Measurements from ENCODE around the gene SMG7. TPM values are rescaled to one million over a fixed set of nuclear protein-coding genes. Genes with fewer than 3 reads are reported as not detected.

SMG7 gene
- total RNA-seq, 4 donors from 2014 or later: 40.4 to 56.6 (median 51.1) TPM

- DNase-seq (ENCODE audit: low spot score in 2 of 2): no peak
- no peaks in the 10 kb centered on the region for H3K36me3 ChIP-seq
- H3K4me1 ChIP-seq: peaks cover 0 to 27% (median 3%) of the 10 kb centered on the region in 4 donors
- WGBS, 2 donors: 95 to 96% methylated on average over 11 of the region's 11 CpGs
- H3K9me3 ChIP-seq: no peaks in the 10 kb centered on the region
- no peaks in the 10 kb centered on the region for H3K27me3 ChIP-seq
- H3K27ac ChIP-seq: no peak overlapping the region
- TF ChIP-seq CTCF (IDR thresholded peaks at IDR 0.05) (no peak), EP300 (IDR thresholded peaks at IDR 0.05) (no peak), POLR2A (IDR thresholded peaks at IDR 0.05) (no peak)
- no peak overlapping the region for H3K4me3 ChIP-seq
These were observed 23.1 kb downstream of the SMG7 start for GRCh38 chr1:183495420-183495819.

- H3K27me3 ChIP-seq: no peaks in the 10 kb centered on the region
- 95 to 98% methylated on average over 2 of the region's 2 CpGs for WGBS, 2 donors
- no peak overlapping the region for H3K27ac ChIP-seq
These were observed 24.9 kb downstream of the SMG7 start for GRCh38 chr1:183497218-183497617.

GRCh38 chr1:183498342-183498991 lies 26.2 kb downstream of the SMG7 start:
- H3K27me3 ChIP-seq: no peaks in the 10 kb centered on the region
- TF ChIP-seq POLR2A (IDR thresholded peaks at IDR 0.05) (no peak), EP300 (IDR thresholded peaks at IDR 0.05) (no peak), CTCF (IDR thresholded peaks at IDR 0.05) (no peak)
- H3K36me3 ChIP-seq: no peaks in the 10 kb centered on the region
- H3K9me3 ChIP-seq: no peaks in the 10 kb centered on the region
- no peak overlapping the region for H3K27ac ChIP-seq
- no peak overlapping the region for H3K4me3 ChIP-seq
- DNase-seq (ENCODE audit: low spot score in 2 of 2): no peak
- peaks cover 0 to 26% (median 3%) of the 10 kb centered on the region in 4 donors for H3K4me1 ChIP-seq
- 85 to 89% methylated on average over 6 of the region's 6 CpGs for WGBS, 2 donors

More at GRCh38 chr1:183497218-183497617, 24.9 kb downstream of the SMG7 start:
- Histone ChIP-seq H3K4me3 (no peak overlapping the region), H3K9me3 (no peaks in the 10 kb centered on the region), H3K4me1 (peaks cover 0 to 24% (median 3%) of the 10 kb centered on the region in 4 donors), H3K36me3 (no peaks in the 10 kb centered on the region)
- TF ChIP-seq EP300 (IDR thresholded peaks at IDR 0.05) (no peak), CTCF (IDR thresholded peaks at IDR 0.05) (no peak), POLR2A (IDR thresholded peaks at IDR 0.05) (no peak)
- no peak for DNase-seq (ENCODE audit: low spot score in 2 of 2)

- Histone ChIP-seq H3K4me3 (no peak overlapping the region), H3K4me1 (peaks cover 0 to 23% (median 1%) of the 10 kb centered on the region in 4 donors), H3K27me3 (no peaks in the 10 kb centered on the region), H3K27ac (no peak overlapping the region), H3K9me3 (no peaks in the 10 kb centered on the region), H3K36me3 (no peaks in the 10 kb centered on the region)
- 91 to 92% methylated on average over 5 of the region's 5 CpGs for WGBS, 2 donors
- no peak for DNase-seq (ENCODE audit: low spot score in 2 of 2)
- TF ChIP-seq CTCF (IDR thresholded peaks at IDR 0.05) (no peak), EP300 (IDR thresholded peaks at IDR 0.05) (no peak), POLR2A (IDR thresholded peaks at IDR 0.05) (no peak)
These were observed 33.3 kb downstream of the SMG7 start for GRCh38 chr1:183505454-183506089.

GRCh38 chr1:183506561-183506960 lies 34.3 kb downstream of the SMG7 start:
- TF ChIP-seq POLR2A (IDR thresholded peaks at IDR 0.05) (no peak), EP300 (IDR thresholded peaks at IDR 0.05) (no peak), CTCF (IDR thresholded peaks at IDR 0.05) (no peak)
- H3K4me1 ChIP-seq: peaks cover 0 to 22% (median 1%) of the 10 kb centered on the region in 4 donors
- no peak overlapping the region for H3K27ac ChIP-seq
- no peaks in the 10 kb centered on the region for H3K9me3 ChIP-seq
- no peaks in the 10 kb centered on the region for H3K36me3 ChIP-seq
- H3K4me3 ChIP-seq: no peak overlapping the region
- H3K27me3 ChIP-seq: no peaks in the 10 kb centered on the region
- WGBS, 2 donors: 85 to 90% methylated on average over 4 of the region's 4 CpGs
- DNase-seq (ENCODE audit: low spot score in 2 of 2): no peak

All from tibial nerve (tissue), 4 donors.